IPS-NIHi7 (cell line): ENCODE data around the gene RASGRF1.
A peak's percentile ranks its signal among the peaks of the same experiment; 100 is the strongest.
"Not testable (repeated sequence)": the region's sequence is repeated elsewhere in the genome, so short reads cannot be mapped to it uniquely, and the experiment has no call there.

ENCODE experiments used
- DNase-seq: peaks from one replicate; pipeline ENCODE4 v3.0.0; 2012; ENCODE audit warnings: mixed read lengths; ENCODE audit errors: extremely low spot score

The RASGRF1 gene

DNA sequence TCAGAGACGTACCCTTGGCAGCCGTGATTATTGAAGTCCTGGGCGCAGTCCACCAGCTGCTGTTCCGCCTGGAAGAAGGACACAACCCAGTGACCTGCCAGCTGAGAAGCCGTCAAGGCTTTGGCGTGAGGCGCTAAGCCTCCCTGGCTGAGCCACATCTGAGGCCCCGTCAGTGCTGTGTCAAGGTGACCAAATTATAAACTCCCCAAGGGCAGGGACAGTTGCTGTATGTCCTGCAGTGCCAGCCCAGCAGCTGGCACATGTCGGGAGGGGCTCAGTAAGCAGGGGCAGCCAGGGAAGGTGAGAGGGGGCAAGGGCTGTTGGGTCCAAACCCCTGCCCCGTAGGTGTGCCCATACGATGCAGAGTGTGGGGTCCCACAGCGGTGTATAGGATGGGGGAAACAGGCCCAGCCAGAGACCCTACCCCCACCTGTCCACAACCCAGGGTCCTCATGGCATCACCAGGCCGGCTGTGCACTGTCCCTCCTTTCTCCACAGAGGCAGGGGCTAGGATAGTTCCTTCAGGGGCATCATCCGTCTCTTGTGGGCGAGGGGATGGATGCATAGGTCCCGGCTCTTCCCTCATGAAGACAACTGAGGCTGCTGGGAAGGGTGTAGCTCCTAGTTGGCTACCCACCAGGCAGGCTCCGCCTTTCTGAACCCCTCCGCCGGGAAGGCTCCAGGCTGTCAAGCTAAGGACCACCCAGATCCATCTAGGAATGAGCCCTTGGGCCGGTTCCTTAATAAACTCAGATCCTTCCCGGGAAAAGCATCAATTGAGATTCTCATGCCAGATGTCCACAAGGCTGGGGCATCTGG is 158.9 kb downstream of the RASGRF1 start:
- no peak for DNase-seq

DNA sequence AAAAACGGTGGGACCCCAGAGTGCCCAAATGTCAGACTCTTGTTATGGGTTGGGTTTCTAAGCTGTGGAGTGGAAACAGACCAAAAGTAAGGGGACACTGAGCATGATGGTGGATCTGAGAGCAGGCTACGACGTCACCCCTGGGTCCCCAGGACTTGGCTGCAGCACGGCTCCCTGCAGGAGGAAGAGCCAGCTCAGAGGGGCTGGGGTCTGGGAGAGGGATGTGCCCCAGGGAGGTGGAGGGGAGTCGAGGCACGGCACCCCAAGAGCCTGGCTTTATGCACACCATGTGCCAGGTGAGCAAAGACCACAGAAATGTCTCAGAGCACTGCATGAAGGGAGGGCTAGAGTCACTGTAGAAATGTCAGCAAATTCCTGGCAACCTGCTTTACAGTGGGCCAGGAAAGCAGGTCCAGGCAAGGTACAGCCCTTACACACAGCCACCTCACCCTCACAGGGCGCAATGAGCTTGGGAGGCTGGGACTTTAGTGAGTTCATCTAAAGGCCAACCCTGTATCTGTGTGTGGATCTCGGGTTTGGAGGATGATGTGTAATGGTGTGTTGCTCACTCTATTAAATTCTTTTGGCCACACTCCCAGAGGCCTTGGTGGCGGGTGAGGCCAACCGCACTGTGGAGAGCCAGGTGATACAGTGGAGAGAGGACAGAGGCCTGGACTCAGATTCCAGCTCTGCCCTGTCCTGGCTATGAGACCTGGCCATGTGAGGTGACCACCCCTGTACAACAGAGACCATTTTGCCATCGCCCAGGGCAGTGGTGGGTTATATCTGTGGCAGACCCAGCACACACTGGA is 159.8 kb downstream of the RASGRF1 start:
- DNase-seq: no peak

DNA sequence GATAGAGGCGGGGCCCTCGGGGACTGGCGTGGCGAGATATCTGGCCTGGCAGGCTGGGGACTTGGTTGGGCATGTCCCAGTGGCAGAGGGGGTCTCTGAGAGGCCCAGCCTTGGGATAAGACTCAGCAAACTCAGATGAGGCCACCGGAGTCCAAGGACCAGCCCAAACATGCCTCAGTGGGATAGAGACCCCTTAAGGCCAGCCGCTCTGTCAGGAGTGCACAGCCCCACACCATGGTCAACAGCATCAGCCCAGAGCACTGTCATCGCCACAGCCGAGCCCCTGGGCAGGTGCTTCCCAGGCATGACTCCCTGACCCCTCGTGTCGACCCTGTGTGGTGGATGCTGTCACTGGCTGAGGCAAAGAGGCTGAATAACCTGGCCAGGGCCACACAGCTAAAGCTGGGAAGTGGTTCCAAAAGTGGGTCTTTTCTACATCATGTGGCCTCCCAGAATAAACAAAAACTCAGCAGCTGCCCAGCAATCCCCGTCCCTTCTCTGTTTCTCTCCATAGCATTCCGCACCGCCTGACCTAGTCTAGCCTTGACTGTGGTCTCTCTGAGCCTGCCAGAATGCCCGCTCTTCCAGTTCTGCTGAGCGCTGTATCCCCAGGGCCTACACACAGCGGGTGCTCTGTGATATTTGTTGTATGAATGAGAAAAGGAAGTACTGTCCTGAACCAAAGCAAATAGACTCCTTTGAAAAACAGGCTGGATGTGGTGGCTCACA is 160.9 kb downstream of the RASGRF1 start:
- DNase-seq: no peak

DNA sequence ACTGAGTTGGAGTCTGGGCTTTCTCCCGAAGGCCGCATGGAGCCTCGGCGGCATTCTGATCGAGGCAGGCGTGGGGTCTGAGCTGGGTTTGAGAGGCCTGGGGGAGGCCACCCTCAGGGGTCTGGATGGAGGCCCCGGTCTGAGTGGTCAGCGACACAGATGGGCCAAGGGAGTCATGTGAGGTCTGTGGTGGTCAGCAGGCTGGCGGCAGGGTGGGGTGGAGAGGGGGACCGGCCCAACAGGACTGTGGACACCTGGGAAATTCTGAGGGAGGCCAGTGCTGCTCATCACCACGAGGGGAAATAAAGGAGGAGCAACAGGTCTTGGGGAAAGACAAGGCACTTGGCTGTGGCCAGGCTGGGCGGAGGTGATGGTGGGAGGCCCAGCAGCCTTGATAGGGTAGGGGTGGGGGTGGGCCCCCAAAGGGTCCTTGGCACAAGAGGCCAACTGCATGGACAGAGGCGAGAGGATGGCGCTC is 161.9 kb downstream of the RASGRF1 start:
- DNase-seq: no peak

DNA sequence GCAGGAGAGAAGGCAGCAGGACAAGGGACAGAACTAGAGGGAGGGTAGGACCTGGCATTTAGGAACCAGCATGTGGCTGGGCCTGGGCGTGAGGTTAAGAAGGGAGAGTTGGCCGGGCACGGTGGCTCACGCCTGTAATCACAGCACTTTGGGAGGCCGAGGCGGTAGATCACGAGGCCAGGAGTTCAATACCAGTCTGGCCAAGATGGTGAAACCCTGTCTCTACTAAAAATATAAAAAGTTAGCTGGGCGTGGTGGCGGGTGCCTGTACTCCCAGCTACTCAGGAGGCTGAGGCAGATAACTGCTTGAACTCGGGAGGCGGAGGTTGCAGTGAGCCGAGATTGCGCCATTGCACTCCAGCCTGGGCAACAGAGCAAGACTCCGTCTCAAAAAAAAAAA is 162.4 kb downstream of the RASGRF1 start:
- DNase-seq: not testable (repeated sequence)

DNA sequence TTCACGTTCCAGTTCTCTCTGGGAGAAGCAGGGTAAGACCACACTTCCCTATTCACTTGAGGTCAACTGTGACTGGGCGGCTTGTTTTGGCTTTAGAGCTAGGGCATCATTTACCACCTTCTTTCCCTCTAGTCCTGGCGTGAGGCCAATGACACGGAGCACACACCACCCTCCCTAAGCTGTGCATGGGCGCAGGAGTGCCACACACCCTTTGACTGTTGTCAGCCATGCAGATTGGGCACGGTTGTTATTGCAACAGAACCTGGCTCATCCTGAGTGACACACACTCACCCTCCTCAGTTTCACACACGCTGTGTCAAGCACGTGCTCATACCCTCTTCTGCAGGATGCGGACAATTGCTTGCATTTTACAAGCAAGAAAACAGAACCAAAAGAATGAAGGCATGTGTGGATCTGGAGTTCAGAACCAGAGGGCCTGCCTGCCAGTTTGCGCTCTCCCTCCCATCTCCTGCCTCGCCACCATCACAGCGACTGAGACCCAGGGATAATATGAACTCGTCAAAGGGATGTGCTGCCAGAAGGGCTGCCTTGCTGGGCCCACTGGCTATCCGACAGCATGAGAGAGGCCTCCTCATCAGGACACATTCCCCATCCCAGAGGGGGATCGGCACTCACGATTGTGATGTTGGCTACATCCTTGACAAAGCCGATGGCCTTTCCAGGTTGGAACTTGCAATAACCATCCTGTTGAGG is 163.3 kb downstream of the RASGRF1 start:
- no peak for DNase-seq

DNA sequence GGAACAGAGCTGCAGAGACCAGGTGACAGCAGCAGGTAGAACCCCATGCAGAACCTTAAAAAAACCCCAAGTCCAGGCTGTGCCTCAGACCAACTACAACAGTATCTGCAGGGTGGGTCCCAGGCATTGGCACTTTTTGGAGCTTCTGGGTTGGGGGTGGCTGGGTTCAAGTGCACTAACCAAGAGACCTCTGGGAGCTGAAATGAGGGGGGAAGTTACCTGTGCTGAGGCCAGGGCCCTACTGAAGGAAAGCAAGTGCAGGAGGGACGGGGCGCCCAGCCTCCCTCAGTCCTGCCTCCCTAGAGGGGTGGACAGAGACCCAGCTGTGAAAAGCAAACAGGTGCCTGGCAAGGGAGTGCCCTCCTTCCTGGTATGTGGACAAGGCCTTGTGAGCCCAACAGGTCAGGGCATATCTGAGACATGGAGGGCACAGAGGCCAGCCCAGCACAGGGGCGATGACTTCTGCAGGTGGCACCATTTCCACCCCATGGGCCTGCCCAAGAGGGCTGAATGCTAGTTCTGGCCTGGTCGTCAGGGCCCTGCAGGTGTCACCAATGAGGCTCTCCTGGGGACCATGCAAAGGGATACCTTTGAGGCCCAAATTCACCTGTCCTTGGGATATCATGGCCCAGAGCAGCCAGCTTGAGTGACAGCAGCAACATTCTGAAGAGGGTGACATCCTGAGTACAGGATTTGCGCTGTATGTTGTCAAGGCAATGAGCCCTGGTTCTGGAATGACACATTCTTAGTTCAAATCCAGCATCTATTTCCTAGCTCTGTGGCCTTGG is 164.4 kb downstream of the RASGRF1 start:
- DNase-seq: peak; percentile 30

DNA sequence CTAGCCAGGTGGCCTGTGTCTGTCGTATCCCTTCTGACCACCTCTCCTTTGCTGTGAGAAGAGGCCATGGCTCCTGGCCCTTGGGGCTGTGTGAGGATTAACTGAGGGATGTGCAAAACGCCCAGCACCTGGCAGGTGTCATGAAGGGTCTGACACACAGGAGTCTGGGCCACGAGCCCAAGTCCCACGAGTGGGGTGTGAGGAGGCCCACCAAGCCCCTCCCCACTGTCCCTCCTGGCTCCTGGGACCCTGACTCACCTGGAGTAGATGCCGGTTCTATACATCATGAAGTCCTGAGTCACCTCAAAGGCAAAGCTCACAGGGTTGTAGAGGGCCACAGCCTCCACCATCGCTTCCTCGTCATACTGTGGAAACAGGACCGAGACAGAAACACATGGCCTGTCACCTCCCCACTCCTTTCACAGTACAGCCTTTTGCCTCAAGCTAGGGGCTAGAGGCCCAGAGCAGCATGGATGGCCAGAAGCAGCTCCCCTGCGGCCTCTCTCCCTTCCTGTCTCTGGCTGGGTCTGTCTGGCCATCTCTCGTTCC is 165.4 kb downstream of the RASGRF1 start:
- no peak for DNase-seq

DNA sequence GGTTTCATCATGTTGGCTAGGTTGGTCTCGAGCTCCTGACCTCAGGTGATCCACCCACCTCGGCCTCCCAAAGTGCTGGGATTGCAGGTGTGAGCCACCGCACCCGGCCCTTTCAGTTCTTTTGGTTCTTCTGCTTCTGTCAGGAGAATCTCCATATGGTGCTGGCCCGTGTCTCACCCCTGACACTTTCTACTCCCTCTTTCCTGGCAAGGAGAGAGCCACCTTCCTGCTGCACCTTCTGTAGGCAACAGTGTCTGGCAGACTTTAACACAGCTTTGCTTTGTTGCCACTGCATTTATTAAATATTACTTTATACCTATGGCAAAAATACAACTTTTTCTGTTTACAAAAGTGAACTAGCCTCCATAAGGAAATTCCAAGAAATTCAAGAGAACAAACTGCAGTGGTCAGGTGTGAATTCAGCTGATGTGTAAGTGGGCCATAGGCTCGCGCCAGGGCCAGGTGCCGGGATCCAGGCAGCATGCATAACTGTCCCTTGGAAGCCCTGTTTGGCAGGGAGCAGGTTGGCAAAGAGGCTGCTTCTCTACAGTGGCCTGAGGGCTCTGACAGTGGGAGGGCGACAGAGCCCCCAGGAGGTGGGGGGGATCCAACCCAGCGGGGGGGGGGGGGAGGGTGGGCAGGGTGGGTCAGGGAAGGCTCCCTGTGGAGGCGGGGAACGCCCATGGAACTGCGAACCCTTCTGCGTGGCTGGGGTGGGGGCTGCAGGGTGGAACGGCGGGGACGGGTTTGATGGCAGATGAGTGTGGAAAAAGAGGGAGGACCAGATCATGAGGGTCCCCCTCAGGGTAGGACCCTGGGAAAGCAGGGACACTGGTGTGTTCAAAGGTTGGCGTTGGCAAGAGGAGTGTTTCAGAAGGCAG is 166.9 kb downstream of the RASGRF1 start:
- no peak for DNase-seq

DNA sequence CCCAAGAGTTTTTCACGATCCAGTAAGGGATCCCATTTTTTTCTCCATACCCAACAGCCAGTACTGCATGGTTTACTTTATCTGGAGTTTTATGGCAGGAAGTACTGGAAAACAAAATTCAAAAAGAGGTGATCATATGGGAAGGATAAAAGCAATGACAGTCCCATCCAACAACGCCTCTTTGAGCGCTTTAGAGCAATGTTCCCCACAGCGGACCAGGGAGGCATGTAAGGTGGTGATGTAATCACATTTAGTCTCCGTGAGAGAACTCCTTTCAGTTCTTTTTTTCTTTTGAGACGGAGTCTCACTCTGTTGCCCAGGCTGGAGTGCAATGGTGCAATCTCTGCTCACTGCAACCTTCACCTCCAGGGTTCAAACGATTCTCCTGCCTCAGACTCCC is 167.6 kb downstream of the RASGRF1 start:
- DNase-seq: no peak

DNA sequence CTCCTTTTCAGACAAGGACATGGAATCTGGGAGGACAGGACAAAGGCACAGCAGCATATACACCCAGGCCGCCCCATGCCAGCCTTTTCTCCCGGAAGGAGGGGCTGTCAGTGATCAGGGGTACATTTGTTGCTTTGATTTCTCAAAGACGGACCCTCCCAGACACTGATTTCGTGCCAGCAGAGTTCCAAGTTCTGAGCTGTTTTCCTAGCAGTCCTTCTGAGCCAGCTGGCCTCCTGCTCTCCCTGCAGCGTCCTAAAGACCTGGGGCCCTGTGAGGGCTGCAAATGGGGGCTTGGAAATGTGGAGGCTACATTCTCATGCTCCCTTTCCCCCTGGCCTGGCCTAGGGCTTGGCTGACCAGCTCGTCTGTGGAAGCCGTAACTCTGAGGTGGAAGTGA is 168.1 kb downstream of the RASGRF1 start:
- no peak for DNase-seq

DNA sequence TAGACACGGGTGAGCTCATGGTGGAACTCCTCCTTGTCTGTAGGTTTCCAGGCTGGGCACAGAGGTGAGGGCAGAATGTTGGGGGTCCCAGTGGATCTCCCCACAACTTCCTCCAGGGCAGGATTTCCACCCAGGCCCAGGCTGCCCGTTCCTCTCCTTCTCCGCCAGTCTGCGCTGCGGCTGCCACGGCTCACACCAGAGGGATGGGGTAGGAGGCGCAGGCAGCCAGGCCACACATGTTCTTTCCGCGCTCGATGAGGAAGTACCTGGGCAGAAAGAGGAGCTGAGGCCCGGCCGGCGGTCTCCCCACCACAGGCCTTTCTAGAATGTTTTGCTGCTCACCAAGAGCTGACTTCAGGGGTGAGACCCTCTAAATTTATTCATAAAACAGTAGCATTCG is 168.6 kb downstream of the RASGRF1 start:
- DNase-seq: no peak

DNA sequence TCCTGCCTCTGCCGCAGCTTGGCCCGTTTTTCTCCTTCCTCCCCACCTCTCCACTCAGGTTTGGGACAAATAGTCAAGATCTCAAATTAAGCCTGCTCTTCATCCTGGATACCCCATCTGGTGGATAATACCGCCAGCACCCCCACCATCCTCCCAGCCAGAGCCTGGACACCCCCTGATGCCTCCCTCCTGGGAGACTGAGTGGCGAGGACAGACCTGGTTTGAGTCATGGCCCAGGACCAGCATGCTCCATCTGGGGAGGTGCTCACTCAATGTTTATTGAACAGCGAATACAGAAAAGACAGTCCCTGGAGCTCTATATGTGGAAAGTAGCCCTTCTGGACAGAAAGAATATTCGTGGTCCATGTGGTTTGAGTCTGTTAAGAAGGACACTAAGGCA is 169.1 kb downstream of the RASGRF1 start:
- DNase-seq: no peak

DNA sequence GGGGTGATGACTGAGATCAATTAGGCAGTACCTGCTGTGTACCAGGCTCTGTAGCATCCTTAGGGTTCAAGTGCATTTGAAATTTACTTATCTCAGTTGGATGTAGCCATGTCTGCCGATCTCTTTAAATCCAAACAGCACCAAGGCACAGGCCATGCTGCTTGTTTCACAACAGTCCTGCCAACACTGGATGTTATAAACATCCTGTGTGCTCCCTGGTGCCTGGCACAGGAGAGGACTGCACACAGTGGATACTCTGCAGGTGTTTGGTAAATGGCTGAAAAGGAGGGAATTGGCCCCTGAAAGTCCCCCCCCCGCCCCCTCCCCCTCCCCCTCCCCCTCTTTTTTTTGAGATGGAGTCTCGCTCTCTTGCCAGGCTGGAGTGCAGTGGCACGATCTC is 172.7 kb downstream of the RASGRF1 start:
- no peak for DNase-seq

DNA sequence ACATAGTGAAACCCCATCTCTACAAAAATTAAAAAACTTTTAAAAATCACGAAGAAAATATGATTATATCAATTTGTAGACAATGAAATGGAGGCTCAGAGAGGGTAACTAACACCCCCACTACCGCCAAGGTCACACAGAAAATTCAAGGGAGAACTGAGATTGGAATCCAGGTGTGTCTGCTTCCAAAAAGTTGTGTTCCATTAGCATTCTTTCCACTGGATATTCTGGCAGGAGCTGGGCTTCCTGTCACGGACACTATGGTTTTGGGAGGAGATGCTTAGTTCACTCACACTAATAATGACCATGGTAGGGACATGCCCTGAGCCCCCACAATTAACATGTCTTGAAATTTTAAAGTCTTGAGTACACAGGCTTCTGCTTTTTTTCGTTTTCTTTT is 174.5 kb downstream of the RASGRF1 start:
- DNase-seq: no peak

DNA sequence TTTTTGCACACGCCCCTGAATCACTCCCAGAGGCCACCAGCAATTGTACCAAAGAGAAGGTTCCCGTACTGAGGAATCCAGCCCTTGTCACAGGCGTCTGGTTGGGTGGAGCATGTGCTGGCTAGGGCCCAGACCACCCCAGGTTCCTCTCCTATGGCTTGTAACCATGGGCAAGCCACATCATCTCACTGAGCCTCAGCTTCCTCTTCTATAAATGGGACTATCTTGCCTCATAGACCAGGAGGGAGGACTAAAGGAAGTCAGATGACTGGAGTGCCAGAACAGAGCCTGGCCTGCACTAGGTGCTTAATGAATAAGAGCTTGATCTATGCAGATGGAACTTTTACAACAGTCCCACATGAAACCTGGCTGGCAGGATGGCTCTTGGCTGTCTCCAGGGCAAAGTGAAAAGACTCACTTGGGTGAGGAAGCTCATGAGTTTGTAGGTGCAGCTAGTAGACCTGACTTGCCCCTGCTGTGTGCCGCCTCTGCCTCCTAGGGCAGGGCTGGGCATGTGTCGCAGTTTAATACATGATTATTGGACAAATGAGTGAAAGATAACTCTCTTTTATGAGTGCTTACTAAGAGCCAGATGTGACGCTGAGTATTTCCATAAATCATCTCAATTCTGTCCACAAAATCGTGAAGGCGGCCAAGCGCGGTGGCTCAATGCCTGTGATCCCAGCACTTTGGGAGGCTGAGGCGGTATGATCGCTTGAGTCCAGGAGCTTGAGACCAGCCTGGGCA is 175.1 kb downstream of the RASGRF1 start:
- DNase-seq: no peak

DNA sequence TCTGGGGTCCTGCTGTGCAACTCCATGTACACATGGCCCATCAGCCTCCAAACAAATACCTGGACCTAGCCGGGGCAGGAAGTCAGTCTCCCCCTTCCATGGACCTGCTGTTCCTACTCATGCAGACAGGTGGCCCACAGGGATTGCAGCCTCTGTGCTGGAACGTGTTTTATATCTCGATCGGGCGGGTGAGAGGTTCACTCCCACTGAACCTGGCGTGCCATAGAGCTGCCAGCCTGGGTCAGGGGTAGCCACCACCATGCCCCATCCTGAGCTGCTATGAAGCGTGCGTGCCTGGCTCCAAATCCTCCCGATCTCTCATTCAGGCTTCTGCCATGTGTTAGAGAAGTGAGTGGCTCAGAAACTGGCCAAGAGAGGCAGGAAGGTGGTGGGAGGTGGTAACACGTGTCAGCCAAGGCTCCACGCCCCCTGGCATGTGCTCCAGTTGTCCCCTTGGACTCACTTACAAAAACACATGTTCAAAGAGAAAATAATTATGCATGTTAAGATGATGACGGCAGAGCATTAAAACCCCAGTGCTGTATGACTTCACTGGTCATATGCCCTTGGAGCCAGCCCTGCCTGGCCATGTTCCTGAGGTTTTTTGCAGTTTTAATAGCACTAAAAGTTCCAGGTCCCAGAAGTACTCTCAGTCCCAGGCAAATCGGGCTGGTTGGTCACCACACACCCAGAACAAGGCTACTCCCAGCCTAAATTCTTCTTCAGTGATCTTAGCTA is 176.4 kb downstream of the RASGRF1 start:
- peak; percentile 63 for DNase-seq

DNA sequence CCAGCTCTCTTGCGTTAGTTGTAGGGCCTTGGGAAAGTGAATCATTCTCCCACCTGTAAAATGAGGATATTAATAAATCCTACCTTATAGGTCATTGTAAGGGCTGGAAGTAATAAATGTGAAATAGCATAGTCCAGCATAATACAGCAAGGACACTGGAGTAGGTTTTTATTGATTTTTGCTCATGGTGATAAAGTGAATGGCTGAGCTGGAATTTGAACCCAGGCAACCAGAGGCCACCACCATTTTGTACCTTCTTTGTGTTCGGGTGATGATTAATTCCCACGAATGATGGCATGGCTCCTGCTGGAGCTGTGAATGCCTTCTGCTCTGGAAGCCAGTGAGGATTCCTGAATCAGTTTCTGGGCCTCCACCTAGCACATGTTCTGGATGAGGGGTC is 177.6 kb downstream of the RASGRF1 start:
- DNase-seq: no peak
